Activated naive CD8-positive, alpha-beta T cell treated with anti-CD3 and anti-CD28 coated beads, Interleukin-2, amount 50 U/mL, for 16 hours (primary cell): ENCODE data around the gene KIF26A.

Experiments used
- DNase-seq: peaks from one replicate; pipeline ENCODE4 v3.0.0-alpha.2; 2020; ENCODE audit warnings: low read depth, low spot score

KIF26A gene

DNA sequence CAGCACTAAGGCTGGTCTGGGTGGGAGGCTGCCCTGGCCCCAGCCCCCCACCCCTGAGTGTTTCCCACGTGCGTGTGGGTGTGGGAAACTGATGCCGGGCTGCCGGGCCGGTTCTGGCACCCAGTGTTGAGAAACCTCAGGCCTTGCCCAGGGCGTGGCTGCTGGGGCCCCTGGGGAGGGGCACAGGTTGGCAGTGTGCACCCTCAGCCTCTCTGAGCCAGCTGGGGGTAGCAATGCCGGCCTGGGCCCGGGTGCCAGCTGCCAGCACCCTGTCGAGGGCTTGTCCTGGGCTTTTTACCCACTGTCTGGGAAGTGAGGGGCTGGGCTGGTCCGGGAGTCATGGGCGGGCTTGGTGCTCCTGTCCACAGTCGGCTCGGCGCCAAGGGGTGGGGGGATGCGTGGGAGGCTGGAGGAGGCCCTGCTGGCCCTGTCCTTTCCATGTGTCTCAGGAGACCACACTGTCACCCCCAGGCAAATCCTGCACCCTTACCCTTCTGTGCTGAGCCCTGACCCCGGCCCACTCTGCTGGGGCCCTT lies 37.2 kb upstream of the KIF26A start:
- no peak for DNase-seq

DNA sequence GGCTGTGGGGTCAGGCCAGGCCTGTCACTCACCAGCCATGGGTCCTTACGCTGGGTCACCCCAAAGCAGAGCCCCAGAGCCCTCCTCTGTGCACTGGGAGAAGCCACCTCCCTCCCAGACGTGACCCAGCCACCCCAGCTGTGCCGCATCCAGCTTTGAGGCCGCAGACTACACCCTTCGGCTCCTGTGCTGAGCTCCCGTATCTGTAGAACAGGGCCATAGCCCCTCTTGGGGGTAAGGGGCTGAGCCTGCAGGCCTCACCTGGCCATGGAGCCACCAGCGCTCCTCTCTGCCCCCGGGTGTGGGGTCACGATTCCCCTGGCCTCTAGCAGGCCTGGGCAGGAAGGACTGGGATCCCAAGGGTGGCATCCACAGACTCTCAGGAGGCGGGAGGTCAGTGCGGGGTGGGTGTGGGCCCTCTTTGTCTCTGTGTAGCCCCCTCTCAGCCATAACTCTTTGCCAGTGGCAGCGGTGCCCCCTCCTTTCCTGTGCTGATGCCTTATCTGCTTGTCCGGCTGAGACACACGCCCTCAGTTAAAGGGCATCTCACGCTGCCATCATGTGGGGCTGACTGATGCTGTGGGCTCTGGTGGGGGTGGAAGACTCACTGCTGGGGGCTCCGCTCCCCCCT lies 36.6 kb upstream of the KIF26A start:
- DNase-seq = no peak

DNA sequence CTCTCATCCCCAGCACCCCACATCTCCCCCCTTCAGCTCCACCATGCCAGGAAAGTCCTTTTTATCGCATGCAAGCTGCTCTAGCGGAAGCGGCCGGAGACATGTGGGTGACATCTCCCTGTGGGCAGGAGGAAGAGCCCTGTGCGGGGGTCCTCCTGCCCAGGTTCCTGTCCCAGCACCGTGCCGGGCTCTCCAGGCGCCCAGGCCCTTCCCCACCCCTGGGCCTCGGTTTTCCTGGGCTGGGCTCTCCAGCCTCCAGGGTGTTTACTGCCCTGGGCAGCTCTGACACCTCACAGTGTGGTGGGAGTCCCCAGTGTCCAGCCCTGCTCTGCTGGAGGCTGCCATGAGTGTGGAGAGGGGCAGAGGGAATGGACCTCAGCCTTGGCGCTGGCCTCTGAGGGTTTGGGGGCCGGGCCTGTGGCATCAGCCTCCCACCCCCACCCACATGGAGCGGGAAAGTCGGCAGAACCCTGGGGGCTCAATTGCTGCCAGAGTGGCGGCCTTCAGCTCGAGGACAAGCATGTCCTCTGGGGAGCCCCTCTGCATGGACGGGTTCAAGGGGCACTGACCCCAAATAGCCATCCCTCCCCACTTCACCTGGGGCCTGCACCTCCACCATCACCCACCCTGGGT lies 36.0 kb upstream of the KIF26A start:
- DNase-seq = no peak

DNA sequence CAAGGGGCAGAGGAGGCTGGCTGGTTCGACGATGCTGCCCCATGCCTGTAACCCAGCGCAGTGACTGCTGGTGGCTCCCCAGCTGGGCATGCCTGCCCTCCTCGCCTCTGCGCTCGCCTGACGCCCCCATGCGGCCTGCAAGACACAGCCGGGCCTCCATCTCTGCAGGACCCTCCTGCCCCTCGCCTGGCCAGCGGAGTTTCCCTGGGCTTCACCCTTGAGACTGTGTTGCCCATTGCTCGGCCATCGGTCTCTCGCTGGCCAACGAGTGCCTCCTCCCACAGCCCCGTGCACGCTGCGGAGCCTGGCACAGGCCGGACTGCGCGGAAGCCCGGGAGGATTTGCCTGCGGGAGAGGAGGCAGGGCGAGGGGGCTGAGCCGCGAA lies 35.3 kb upstream of the KIF26A start:
- no peak for DNase-seq

DNA sequence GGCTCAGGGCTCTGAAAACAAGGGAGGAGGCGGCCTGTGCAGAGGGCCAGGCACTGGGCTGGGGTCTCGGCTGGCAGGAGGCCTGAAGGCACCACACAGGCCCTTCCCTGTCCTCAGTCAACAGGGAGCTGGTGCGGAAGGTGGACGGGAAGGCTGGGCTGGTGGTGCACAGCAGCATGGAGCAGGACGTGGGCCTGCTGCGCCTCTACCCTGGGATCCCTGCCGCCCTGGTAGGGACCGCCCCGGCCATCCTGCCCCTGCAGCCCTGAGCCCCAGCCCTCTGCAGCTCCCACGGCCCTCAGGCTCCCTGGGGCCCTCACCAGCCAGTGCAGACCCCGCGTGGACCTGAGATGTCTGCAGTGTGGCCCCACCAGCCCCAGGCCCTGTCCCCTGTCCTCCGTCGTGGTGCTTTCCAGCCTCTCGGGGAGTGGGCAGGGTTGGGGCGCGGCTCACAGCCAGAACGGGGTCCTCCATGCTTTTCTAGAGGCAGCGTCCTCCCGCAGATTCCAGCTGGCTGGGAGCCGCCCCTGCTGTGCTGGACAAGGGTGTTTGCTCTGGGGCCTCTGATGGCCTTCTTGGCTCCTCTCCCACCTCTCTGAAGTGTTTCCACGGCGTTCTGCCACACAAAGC lies 34.8 kb upstream of the KIF26A start:
- DNase-seq = no peak

DNA sequence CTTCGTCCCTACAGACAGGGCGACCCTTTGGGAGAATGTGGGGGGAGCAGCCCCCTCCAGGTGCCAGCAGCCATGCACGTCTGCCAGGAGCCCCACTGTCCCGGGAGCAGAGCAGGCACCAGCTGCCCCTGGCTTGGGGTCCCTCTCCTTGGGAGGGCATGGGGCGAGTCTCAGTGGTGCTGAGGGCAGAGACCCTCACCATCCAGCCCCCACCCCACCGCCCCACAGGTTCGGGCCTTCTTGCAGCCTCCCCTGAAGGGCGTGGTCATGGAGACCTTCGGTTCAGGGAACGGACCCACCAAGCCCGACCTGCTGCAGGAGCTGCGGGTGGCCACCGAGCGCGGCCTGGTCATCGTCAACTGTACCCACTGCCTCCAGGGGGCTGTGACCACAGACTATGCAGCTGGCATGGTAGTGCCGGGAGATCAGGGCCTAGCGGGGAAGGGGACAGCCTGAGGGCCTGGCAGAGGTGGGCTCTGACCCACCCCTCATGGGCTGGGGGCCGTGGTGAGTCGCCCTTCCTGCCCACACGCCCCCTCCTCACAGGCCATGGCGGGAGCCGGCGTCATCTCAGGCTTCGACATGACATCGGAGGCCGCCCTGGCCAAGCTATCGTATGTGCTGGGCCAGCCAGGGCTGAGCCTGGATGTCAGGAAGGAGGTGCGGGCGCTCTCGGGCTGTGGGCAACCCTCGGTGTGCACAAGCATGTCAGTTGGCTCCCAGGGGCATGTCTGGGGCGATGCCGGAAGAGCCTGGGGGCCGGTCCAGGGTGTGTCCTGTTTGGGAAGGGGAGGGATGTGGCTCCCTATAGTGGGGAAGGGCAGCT lies 34.1 kb upstream of the KIF26A start:
- DNase-seq = no peak

DNA sequence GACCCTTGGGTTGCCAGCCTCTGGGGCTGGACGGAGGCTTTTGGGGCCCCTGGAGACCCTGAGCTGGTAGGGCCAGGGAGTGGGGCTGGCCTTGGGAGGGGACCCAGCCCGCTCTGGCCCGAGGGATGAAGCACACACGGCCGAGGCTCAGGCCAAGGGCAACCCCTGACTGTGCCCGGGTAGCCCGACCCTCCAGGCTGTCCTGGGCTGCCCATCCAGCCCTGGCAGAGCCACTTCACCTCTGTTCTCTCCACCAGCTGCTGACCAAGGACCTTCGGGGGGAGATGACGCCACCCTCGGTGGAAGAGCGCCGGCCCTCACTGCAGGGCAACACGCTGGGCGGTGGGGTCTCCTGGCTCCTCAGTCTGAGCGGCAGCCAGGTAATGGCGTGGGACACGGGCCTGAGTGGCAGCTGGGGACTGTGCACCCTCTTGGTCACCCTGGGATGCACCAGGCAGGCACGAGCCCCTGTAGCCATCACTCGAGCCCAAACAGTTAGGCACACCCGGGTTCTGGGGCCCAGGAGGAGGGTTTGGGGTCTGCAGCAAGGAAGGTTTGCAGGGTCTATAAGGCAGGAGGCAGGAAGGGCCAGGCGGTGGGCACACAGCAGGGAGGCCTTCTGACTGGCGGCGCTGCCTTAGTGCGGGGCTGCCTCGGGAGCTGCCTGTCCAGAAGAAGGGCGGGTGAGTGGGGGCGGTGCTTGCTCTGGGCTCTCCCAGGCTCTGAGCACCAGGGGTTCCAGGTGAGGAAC lies 33.1 kb upstream of the KIF26A start:
- DNase-seq = no peak

DNA sequence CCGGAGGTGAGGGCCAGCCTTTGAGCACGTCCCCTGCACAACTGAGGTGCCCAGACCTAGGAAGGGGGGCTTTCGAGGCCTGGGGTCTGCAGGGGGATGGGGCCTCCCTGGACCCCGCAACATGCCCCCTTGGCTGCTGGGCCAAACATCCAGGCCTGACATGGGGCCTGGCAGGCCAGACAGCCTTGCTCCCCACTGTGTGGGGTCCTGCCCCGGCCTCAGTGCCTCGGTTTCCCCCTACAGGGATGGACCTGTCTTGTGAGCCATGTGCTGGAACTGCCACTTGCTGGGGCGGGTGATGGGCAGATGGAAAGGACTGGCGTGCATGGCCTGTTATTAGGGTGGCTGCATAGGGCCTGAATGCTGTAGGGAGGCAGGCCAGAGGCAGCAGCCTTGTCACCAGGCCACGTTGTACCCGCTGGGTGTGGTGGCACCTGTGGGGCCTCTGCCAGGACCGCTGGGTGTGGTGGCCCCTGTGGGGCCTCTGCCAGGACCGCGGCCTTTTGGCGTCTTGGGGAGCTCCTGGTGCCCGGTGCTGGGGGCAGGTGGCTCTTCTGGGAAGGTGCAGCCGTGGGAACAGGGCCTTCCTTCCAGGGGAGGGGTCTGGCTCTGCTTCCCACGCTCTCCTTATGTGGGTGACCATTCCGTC lies 32.4 kb upstream of the KIF26A start:
- no peak for DNase-seq

DNA sequence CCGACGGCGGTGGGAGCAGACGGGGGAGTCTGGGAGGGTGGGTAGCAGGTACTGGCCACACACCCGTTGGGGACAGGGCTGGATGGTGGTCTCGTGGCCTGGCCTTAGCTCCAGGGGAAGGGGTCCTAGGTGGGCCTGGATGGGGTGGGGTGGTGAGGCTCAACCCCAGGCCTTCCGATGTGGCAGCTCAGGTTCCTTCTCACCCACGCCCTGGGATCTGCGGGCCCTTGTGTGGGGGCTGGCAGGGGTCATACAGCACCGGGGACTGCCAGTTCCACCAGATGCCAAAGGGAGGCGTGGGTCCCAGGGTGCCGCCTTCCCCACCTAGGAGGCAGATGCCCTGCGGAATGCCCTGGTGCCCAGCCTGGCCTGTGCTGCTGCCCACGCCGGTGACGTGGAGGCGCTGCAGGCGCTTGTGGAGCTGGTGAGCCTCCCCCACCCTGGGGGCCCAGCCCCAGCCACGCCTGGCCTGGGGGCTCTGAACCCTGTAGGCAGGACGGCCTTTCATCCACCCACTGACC lies 31.9 kb upstream of the KIF26A start:
- DNase-seq = no peak

DNA sequence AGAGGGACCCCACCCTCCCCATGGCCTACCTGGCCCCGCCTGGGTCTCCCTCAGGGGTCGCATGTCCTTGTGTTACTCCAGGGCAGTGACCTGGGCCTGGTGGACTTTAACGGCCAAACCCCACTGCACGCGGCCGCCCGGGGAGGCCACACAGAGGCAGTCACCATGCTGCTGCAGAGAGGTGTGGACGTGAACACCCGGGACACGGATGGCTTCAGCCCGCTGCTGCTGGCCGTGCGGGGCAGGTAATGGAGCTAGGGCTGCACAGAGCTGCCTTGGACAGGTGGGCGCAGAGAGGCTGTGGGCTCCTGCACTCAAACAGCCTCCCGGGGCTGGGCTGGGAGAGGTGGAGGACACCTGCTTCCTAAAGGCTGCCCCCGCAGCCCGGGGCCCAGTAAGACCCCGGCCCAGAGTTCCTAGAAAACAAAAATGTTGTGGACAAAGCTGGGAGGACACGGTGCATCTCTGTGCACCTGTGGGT lies 31.2 kb upstream of the KIF26A start:
- no peak for DNase-seq

DNA sequence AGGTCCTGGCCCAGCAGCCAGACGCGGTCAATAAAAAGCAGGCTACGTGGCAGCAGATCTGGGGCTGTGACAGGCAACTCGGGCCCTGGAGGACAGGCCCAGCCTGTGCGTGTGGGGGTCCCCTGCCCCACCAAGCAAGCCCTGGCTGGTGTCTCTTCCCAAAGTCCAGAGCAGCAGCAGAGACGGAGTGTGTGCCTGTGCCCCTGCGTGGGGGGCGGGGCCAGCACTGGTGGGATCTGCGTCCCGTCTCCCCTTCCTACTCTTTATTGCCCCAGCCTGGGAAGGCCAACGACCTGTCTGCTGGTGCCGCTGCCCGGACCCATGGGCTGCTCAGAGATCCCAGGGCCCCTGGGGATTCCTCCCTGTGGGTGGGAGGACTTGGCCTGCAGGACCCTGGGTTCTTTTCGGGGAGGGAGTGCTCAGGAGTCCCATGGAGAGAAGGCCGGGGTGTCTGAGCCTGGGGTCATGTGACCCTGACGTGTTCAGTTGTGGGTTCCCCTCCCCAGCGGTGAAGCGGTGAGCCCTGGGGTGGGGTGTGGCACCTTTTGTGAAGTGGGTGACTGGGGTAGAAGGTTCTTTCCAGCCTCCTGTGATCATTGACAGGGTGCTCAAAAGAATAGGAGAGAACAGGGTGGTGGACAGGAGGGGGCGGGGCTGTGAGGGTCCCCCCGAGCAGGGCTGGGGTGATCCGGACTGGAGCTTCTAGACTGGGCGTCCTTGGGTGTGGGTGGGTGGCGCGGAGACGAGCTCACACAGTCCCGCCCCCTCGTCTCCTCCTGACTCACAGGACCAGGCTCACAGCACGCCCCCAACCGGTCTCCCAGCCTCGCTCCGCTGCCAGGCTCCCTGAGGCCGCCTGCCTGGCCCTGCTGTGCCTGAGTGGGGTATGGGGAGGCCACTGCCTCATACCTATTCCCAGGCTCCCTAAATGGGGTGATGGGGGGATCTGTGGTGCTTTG lies 30.5 kb upstream of the KIF26A start:
- no peak for DNase-seq

DNA sequence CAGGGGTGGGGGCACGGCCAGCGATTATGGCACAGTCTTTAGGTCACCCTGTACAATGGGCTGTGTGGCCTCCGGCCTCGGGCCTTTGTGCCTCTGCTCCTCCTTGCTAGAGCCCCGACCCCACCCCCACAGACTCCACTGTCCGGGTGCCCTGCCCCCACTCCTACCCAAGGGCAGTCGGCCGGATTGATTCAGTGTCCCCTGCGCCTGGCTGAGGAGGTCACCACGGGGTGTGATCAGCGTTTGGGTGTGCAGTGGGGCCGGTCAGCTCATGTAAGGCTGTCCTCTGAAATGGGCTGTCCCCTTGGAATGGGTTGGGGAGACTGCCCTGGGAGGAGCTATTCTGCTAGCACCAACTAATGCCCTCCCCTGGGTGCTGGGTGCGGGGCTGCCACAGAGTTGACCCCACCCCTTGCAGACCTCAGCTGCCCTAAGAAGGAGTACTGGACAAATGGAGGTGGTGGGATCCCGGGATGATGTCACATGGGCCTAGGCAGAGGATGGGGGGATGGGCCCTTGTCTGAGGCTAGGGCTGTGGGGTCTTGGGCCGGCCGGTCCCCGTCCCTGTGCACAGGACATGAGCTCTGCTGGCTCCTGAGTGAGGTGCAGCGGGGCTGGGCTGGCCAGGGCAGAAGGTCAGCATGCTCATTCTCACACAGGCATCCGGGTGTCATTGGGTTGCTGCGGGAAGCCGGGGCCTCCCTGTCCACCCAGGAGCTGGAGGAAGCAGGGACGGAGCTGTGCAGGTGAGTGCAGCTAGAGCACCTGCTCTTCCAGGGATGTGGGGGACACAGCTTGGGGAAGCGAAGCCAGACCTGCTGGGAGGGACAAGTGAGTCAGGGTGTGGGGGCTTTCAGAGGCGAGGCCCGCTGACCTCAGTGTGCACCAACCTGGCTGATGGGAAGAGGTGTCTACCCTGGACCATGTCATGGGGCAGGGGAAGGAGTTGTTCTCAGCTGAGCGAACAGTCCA lies 29.5 kb upstream of the KIF26A start:
- no peak for DNase-seq

DNA sequence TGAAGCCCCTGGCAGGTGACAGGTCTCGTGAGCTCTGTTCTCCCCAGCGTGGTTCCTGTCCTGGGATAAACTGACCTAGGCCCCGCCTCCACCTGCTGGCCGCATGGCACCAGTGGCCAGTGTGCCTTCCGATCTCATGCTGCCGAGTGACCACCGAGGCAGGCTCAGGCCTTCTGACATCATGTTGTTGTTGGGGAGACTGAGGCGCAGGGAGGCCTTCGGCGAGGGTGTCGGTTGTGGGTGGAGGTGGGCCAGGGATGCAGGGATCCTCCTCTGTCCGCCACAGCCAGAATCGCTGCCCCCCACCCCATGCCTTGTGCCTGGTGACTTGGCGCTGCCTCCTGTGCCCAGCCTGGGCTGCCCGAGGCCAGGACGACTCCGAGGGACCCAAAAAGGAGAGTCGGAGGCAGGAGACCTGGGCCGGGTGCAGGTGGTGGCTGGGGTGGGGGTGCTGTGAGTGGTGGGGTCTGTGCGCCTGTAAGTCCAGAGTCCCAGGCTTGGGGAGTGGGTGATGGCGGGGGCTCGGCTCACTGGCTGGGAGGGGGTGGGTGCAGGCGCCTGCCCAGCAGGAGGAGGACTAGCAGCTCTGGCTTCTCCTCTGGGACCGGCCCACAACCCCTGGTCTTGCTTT lies 28.5 kb upstream of the KIF26A start:
- DNase-seq = no peak

DNA sequence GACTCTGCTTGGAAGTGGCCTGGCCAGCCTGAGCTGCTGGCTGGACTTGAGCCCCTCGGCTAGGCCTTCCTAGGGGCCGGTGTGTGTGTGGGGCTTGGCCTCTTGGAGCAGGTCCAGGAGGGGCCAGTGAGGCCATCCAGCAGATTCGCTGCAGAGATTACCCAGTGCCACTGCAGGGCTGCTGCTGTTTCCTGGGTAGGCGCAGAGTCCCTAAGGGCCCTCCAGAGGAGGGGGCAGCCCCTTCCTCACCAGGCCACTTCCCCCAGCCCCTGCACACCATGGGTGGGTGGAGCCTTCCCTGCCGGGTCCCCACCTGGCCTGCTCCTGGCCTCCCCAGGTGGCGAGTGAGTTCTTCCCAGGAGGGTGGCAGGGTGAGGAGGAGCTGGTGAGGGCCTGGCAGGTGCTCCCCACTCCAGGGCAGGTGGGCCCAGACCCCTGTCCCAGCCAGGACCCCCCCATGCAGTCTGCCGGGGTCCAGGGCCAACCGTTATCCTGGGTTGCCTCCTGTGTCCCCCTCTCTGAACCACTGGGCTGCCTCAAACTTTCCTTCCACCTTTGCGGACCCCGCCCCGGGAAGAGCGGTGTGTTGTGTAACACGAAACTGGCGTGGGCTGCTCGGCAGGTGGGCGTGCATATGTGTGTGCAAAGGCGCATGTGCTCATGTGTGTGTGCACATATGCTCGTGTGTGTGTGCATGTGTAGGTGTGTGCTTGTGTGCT lies 27.7 kb upstream of the KIF26A start:
- no peak for DNase-seq

DNA sequence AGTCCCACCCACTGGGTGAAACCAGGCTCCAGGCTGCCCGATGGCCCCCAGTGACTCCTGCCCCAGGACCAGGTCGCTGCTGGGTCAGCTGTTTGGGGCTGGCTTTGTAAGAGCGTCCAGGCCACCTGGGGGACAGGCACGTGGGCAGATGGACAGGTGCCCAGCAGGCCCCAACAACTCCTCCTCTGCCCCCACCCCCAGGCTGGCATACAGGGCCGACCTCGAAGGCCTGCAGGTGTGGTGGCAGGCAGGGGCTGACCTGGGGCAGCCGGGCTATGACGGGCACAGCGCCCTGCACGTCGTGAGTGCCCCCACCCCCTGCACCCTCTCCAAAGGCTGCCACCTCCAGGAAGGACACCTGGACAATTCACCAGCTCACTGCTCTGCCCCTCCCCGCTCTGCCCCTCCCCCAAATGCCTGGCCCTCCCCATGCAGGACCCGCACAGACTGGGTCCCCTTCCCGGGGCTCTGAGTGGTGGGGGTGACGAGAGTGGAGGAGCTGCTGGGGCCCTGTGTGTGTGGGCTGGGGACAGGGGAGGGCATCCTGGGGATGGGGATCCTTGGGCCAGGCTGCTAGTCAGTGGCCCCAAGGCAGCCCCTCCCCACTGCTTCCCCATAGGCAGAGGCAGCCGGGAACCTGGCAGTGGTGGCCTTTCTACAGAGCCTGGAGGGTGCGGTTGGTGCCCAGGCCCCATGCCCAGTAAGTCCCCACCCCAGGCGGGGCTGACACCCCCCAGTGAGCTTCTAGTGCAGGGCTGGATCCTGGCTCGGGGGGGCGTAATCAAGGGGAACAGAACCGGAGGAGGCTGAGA lies 26.9 kb upstream of the KIF26A start:
- DNase-seq = no peak

DNA sequence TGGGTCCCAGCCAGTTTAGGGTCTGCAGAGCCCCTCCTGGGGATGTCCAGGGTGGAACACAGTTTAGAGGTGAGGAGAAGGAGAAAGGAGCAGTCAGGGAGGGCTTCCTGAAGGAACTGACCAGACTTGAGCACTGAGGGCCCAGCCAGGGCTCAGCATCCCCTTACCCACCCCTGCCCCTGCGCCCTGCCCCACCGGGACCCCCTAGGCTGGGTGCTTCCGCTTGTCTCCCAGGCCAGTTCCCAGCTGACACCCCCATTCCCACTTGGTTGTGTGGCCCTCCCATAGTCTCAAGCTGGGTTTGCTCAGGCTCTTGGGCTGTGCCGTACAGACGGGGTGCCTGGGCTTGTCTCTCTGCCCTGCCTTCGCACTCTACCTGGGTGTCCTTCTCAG lies 26.3 kb upstream of the KIF26A start:
- no peak for DNase-seq
